Activated naive CD4-positive, alpha-beta T cell treated with anti-CD3 and anti-CD28 coated beads, Interleukin-2, amount 50 U/mL, for 72 hours (primary cell): Measurements from ENCODE around the gene POU6F2. TPM values are rescaled to one million over a fixed set of nuclear protein-coding genes. Genes with fewer than 3 reads are reported as not detected.

Experiments used
- ATAC-seq, 2 donors: fragments of 150-1000 bp; cut with Tn5 transposase; 2 replicates each; pipeline ENCODE4 v1.10.0; 2021; ENCODE audit warnings: mild to moderate bottlenecking in 2 of 2, moderate library complexity in 2 of 2
- DNase-seq, 2 donors: peaks; one replicate each; pipeline ENCODE4 v3.0.0; 2021 to 2022; ENCODE audit warnings: low spot score in 2 of 2
- H3K27ac Mint-ChIP-seq, 2 donors: one replicate each; pipeline ENCODE4 v1.8.0; 2022; ENCODE audit warnings: mild to moderate bottlenecking in 2 of 2, mixed read lengths in 2 of 2
- H3K36me3 Mint-ChIP-seq, 2 donors: one replicate each; pipeline ENCODE4 v1.8.0; 2022; ENCODE audit warnings: mixed read lengths in 2 of 2
- H3K9me3 Mint-ChIP-seq, 2 donors: one replicate each; pipeline ENCODE4 v1.8.0; 2022; ENCODE audit warnings: mixed read lengths in 2 of 2
- total RNA-seq, 2 donors: library from RNA; stranded (reverse); gene quantifications; one replicate each; pipeline ENCODE4 v1.2.3, GENCODE V29; 2022

The POU6F2 gene
- total RNA-seq, 2 donors from 2014 or later = 0.16 to 0.18 TPM

DNA sequence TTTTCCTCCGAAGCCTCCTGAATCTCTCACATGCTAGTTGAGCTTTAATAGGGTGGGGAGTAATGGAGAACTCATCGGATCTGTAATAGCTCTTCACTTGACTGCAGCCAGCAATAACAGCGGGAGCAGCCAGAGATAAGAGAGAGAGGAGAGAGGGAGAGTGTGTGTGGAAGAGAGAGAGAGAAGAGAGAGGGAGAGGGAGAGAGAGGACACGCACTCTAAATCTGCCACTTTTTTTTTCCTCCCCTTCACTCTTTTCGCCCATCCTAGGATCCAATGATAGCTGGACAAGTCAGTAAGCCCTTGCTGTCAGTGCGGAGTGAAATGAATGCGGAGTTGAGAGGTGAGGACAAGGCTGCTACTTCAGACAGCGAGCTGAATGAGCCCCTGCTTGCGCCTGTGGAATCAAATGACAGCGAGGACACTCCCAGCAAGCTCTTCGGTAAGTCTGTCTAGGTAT, 107.9 kb downstream of the POU6F2 start:
- no peak for DNase-seq
- Mint-ChIP-seq H3K27ac (no peak overlapping the region), H3K9me3 (no peaks in the 10 kb centered on the region), H3K36me3 (no peaks in the 10 kb centered on the region)
- ATAC-seq = no peak

DNA sequence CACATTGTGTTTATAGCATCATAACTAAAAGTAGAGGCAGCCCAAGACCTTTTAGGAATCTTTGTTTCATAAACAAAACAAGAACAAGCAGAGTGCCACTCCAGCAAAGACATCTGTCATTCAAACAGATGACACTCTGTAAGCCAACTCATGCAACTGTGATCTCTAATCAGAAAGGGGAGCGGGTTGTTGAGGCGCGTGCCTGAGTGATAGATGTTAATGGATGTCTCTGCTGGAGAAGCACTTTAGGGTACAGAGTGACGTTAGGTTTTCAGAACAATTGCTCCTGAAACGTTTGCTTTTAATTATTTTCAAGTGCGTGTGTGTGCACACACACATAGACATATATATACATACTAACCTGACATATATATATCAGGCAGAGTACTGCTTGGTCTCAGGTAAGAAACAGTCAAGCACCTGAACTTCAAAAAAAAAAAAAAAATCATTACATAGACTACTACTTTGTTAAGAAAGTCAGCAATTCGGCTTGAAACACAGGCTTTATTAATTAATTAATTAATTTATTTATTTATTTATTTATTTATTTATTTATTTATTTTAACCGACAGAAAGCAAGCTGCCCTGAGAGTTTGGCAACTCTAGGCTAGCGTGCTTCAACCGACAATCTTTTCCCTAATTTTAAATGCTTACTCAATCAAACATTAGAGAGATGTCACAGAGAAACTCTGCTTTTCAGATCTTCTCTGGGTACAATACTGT, 109.1 kb downstream of the POU6F2 start:
- DNase-seq (no peak), ATAC-seq (no peak)
- Mint-ChIP-seq H3K9me3 (no peaks in the 10 kb centered on the region), H3K36me3 (no peaks in the 10 kb centered on the region), H3K27ac (no peak overlapping the region)

DNA sequence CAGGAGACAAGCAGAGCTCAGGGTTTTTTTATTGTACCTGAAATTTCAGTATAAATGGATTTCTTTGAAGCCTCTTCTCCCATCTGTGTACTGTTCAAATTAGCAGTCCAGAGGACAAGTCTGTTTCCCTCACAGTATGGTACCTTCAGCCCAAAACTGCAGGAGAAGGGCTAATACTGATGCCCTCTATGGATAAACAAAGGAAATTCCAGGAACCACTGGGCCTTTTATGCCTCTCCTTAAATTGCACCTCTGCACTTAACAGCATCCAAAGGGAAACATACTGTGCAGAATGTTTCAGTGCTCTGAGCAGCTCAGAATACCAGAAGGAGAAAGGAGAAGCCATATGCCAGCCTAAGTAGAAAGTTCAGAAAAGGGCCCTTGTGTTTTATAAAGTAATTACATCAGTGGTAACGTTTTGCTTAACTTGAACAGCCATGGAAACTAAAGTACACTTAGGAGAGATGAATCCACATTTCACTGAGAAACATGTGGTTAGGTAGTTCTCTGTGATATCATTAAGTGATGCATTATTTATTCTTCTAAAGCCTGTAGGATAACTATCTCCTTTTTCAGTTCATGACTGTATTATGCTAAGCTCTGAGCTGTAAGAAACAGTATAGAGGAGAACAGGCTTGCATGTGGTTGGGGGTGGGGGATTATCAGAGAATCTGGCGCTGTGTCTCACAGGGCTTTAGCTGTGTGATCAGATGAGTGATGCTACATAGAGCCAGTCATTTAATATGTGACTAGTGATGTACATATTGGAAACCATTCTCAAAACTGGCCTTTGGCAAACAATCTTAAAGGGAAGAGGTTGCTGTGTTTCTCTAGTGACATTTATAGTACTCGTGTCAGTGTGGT, 111.3 kb downstream of the POU6F2 start:
- DNase-seq (no peak), ATAC-seq (no peak)
- no peaks in the 10 kb centered on the region for H3K9me3 Mint-ChIP-seq
- H3K36me3 Mint-ChIP-seq = no peaks in the 10 kb centered on the region
- H3K27ac Mint-ChIP-seq = no peak overlapping the region

DNA sequence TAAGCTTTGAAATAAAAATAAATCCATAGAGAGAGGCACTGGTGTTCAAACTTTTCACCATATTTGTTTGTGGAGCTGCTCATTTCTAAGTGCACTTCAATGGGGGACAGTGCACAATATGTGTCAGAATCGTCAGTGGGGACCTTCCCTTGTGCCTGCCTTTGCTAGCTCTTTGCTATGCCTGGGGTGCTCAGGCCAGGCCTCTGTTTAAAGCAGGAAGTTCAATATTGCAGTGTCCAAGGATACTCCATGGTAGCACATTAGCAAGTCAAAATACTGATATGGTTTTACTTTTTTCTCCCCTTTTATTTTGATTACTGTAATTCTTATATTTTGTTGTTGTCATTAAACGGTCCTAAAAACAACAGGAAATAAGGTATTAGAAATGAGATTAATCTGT, 113.4 kb downstream of the POU6F2 start:
- Mint-ChIP-seq H3K27ac (no peak overlapping the region), H3K36me3 (no peaks in the 10 kb centered on the region), H3K9me3 (no peaks in the 10 kb centered on the region)
- no peak for ATAC-seq
- no peak for DNase-seq

DNA sequence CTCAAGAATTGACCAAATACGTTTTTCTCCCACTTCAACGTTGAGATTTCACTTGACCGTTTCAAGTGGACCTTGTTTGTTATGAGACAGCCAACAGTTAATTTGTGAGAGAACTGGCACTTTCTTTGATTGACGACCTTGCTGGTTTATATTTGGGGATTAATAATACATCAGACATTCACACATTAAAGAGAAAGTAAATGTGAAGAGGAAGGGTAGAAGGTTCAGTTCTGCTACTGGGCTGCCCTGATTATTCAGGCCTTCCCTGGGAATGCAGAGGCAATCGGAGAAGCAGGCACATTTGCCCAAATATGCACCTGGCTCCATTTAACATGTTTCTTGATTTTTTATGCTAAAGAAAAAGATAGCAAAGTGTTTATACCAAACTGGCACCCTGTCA, 114.1 kb downstream of the POU6F2 start:
- DNase-seq (no peak), ATAC-seq (no peak)
- Mint-ChIP-seq H3K9me3 (no peaks in the 10 kb centered on the region), H3K36me3 (no peaks in the 10 kb centered on the region), H3K27ac (no peak overlapping the region)

DNA sequence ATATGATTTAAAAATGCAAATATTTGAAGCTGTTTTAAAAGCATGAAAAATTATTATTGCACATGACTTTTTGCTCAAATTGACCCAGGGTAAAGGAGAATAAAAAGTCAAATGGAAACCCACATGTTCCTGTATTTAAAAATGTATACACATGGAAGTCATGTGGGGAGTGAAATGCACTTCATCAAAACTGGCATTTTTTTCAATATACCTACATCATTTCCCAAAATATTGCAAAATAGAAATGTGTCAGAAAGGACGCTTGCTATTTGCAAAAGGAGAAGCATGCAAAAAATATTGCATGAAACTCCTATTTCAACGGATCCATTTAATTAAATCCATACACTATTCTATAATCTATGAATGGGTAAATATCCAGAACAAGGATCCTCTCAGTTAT, 117.0 kb downstream of the POU6F2 start:
- no peak for ATAC-seq
- DNase-seq = no peak
- no peaks in the 10 kb centered on the region for H3K9me3 Mint-ChIP-seq
- H3K27ac Mint-ChIP-seq = no peak overlapping the region
- H3K36me3 Mint-ChIP-seq = no peaks in the 10 kb centered on the region

DNA sequence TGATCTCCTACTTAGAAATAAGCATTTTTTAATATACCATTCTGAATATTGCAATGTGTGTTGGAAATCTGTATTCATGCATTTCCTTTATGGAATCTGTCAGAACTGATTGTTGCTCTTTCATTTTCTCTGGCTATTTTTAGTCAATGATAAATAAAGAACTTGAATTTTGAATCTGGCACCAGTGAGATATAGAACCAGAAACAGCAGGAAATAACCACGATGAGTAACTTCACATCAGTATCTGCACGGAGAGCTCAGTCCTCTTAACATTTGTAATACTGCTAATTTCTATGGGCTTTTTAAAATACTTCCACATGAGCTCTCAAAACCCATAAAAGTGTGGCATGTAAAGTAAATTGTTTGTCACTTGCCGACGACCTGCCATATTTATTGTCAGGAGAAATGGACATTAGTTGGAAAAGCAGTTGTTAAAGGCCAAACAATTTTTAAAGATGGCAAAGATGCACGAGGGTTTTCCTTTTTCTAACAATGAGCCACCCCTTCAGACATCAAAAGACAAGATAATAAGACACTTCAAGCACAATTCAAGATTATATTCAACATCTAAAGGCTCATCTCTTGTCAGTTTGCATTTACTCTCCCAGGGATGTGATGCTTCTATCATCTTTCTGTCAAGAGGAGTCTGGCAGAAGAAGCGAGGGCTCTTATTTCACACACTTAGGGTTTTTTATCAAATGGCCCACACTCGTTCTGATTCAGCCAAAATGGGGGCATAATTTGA, 118.3 kb downstream of the POU6F2 start:
- Mint-ChIP-seq H3K36me3 (no peaks in the 10 kb centered on the region), H3K9me3 (no peaks in the 10 kb centered on the region), H3K27ac (no peak overlapping the region)
- DNase-seq (no peak), ATAC-seq (no peak)

DNA sequence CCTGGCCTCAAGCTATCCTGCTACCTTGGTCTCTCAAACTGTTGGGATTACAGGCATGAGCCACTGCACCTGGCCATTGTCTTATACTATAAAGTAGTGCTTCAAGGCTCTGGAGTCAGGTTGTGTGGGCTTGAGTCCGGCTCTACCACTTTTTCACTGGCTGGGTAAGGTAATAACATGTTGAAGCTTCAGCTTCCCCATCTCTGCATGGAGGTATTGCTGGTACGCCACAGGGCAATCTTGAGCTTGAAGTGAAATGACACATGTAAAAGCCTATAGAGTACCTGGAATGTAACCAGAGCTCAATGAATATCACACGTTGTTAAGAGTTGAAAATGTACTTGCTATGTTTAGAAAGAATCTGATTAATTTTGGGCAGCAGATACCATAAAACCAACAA, 120.8 kb downstream of the POU6F2 start:
- H3K36me3 Mint-ChIP-seq = no peaks in the 10 kb centered on the region
- H3K27ac Mint-ChIP-seq = no peak overlapping the region
- no peaks in the 10 kb centered on the region for H3K9me3 Mint-ChIP-seq
- ATAC-seq = no peak
- DNase-seq = no peak

DNA sequence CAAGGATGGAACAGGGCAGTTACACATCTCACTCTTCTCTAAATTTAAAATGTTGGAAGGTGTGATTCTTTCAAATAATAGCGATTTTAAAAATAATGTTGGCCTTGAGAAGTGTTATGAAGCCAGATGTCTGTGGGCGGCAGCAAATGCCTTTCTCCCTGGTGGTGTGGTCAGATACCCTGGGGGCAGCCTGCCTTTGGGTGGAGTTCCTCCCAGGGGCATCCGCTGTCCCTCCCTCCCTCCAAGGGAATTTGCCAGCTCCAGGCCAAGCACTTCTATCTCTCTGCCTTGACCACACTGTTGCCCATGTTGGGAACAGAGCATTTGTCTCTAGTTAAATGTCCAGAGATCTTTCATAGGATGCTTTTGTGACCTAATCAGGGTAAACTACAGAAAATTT, 121.4 kb downstream of the POU6F2 start:
- Mint-ChIP-seq H3K9me3 (no peaks in the 10 kb centered on the region), H3K27ac (no peak overlapping the region), H3K36me3 (no peaks in the 10 kb centered on the region)
- ATAC-seq = no peak
- DNase-seq = no peak

DNA sequence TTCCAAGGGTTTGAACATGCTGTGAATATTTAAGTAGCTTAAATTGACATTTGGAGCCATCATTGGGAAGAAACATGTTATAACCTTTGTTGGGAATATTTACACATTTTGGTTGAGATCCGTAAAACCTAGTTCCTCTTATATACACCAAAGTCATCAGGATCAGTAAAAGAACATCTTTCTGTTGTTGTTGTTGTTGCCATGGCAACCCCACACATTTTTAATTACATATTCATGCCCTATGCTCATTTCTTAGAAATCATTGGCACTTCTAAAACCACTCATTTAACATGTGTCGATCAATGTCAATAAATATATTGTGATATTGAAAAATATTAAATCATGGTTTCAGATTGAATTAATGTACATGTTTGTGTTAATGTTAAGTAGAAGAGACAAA, 122.6 kb downstream of the POU6F2 start:
- DNase-seq = no peak
- no peak for ATAC-seq
- no peaks in the 10 kb centered on the region for H3K36me3 Mint-ChIP-seq
- H3K27ac Mint-ChIP-seq = no peak overlapping the region
- H3K9me3 Mint-ChIP-seq = no peaks in the 10 kb centered on the region

DNA sequence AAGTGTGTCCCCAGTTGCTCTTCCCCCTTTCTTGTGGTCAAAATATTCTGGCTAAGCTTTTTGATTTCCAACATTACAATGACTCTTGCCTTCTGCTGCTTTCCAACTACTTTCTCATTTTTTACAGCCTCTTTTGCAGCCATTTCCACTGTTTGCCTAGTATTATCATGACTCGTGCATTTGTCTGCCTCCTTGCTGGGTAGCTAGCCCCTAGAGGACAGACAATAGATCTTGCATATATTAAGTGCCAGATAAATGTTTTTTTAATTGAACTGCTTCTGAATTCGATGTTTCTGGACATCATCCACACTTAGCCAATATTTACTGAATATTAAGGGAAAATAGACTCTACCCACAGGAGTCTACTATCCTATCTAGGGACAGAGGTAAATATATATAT, 124.5 kb downstream of the POU6F2 start:
- DNase-seq (no peak), ATAC-seq (no peak)
- Mint-ChIP-seq H3K27ac (no peak overlapping the region), H3K9me3 (no peaks in the 10 kb centered on the region), H3K36me3 (no peaks in the 10 kb centered on the region)

DNA sequence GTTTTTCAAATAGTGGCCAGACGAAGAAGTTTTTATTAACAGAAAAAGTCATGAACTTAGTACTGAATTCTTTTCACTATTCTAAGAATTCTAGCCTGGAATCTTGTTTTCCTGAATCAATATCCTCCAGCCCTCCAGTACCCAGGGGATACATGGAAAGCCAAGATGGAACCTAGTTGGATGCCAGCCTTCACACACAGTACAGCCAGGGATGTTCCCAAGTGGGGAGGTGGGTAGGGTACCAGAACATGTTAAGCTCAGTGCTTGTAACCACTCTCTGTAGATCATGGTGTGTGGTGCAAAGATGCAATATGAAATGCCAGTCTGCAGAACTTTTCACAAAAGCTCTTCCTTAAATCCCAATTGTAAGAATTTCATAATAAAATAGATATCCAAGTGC, 128.0 kb downstream of the POU6F2 start:
- no peak for DNase-seq
- Mint-ChIP-seq H3K27ac (no peak overlapping the region), H3K36me3 (no peaks in the 10 kb centered on the region), H3K9me3 (no peaks in the 10 kb centered on the region)
- no peak for ATAC-seq

DNA sequence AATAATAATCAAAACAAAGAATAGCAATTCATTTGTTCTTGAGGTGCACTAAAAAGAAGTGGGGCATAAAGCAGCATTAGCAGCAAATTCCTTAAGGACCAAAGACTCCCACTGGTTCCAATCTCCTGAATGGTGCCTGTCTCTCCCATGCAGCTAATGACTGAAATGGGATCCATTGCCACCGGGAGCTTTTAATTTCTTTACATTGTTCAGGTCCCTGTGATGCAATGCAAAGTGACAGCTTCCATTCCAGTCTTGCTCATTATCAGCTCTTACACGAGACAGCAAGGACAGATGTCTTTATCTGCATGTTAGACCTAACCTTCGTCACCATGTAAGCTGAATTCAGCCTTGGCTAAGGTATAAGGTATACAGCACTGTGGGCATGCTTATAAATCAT, 148.1 kb downstream of the POU6F2 start:
- no peaks in the 10 kb centered on the region for H3K9me3 Mint-ChIP-seq
- H3K27ac Mint-ChIP-seq = no peak overlapping the region
- no peaks in the 10 kb centered on the region for H3K36me3 Mint-ChIP-seq
- DNase-seq = no peak
- ATAC-seq = no peak

DNA sequence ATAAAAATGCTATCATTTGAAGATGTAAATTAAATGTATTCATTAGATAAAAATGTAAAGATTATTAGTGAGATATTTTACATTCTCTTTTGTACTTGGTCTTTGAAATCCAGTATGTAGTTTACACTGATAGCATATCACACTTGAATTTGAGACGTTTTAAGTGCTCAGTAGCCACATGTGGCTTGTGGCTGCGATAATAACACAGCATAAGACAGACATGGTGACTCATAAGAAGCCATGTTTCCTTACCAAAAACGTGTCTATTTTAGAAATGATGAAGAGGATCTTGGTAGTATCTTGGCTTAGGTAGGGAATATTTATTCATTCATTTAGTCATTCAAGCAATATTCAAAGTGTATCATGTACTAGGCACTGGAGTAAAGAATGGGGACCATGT, 149.3 kb downstream of the POU6F2 start:
- Mint-ChIP-seq H3K36me3 (no peaks in the 10 kb centered on the region), H3K27ac (no peak overlapping the region), H3K9me3 (no peaks in the 10 kb centered on the region)
- ATAC-seq (no peak), DNase-seq (no peak)

DNA sequence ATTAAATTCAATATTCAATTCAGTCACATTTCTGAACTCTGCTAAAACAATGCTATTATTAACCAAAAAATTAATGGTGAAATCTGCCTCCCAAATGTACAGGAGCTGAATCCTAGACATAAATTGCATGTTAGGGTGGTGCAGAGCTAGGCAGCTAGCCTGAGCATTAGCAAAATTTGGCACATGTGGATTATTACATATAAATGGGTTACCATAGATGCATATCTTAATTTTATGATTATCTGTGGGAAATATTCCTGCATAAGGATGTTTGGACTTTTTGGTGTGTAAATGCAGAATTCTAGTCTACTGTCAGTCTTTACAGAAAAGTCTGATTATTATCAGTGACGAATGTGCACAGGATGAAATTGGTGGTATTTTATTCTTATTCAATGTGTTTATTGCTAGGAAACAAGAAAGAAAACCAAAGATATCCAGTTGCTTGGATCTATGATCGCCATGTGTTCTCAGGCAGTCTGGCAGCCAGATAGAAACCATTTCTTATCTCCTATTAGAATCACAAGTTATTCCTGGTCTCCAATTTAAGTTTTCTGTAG, 150.7 kb downstream of the POU6F2 start:
- Mint-ChIP-seq H3K9me3 (no peaks in the 10 kb centered on the region), H3K36me3 (no peaks in the 10 kb centered on the region), H3K27ac (no peak overlapping the region)
- no peak for DNase-seq
- ATAC-seq = no peak

DNA sequence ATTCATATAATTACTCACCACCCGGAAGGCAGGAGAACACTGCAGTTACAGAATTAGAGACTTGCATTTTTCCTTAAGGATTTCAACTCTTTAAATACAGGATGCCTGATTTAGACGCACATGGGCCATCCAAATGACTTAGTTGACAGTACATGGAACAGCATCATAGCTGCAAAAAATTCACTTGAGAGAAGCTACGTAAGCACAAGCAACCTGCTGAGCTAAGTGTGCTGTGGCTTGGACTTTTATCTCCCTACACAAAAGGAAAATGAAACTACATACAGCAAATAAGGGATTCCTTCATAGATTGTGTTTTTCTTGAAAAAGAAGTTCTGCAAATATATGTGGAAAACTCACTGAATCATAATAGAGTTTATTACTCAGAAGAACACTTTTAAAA, 152.6 kb downstream of the POU6F2 start:
- no peak for ATAC-seq
- no peaks in the 10 kb centered on the region for H3K36me3 Mint-ChIP-seq
- no peak overlapping the region for H3K27ac Mint-ChIP-seq
- H3K9me3 Mint-ChIP-seq = no peaks in the 10 kb centered on the region
- no peak for DNase-seq
